ENCODE results near the gene CA10.

DNA sequence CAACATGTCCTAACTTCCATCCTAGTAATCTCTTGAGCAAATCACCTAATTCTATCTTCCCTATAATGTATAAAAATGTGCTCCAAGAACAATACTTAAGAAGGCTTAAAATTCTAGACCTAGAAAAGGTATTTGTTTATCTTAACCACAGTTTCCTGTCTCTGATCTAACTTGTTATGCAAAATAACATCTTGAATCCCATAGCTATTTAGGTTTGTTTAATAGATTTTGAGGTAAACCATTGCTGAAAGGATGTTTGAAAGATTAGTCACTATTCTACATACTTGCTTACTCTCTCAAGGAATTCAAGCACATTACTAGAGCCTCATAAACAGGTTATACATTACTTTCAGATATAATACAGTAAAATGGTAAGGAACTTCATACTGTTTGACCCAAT lies 13.0 kb downstream of the CA10 start:
- TF ChIP-seq POLR2AphosphoS5 (IDR thresholded peaks at IDR 0.05; ENCODE audit: low read depth) (no peak), GABPA (IDR thresholded peaks at IDR 0.05; ENCODE audit: low read depth) (no peak), REST (IDR thresholded peaks at IDR 0.05; ENCODE audit: insufficient replicate concordance, low read depth) (no peak), SPI1 (IDR thresholded peaks at IDR 0.05; ENCODE audit: borderline replicate concordance, low read depth) (no peak)
- TF ChIP-seq, protein P1, sequence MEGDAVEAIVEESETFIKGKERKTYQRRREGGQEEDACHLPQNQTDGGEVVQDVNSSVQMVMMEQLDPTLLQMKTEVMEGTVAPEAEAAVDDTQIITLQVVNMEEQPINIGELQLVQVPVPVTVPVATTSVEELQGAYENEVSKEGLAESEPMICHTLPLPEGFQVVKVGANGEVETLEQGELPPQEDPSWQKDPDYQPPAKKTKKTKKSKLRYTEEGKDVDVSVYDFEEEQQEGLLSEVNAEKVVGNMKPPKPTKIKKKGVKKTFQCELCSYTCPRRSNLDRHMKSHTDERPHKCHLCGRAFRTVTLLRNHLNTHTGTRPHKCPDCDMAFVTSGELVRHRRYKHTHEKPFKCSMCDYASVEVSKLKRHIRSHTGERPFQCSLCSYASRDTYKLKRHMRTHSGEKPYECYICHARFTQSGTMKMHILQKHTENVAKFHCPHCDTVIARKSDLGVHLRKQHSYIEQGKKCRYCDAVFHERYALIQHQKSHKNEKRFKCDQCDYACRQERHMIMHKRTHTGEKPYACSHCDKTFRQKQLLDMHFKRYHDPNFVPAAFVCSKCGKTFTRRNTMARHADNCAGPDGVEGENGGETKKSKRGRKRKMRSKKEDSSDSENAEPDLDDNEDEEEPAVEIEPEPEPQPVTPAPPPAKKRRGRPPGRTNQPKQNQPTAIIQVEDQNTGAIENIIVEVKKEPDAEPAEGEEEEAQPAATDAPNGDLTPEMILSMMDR (IDR thresholded peaks at IDR 0.05; ENCODE audit: insufficient read depth, low read length), result no peak

All from HL-60 (cell line).